ENCODE data around the gene TTLL6. TPM values are rescaled to one million over a fixed set of nuclear protein-coding genes. Genes with fewer than 3 reads are reported as not detected.

Gene TTLL6
- total RNA-seq, 4 donors from 2014 or later: under 0.01 to 1.1 (median 0.29) TPM; not detected in 1

- Histone ChIP-seq H3K27ac (replicated peaks in 1 of 4) (no peak overlapping the region), H3K27me3 (peaks cover 3 to 100% (median 90%) of the 10 kb centered on the region in 4 donors), H3K4me3 (no peak overlapping the region), H3K4me1 (peaks cover 11 to 31% (median 24%) of the 10 kb centered on the region in 4 donors), H3K9me3 (no peaks in the 10 kb centered on the region), H3K36me3 (no peaks in the 10 kb centered on the region)
- WGBS: 8% methylated on average over 15 of the region's 43 CpGs
- no peak for TF ChIP-seq CTCF (IDR thresholded peaks at IDR 0.05)
- no peak for TF ChIP-seq POLR2AphosphoS5 (IDR thresholded peaks at IDR 0.05)
- no peak for TF ChIP-seq EP300 (IDR thresholded peaks at IDR 0.05)
- no peak for TF ChIP-seq POLR2A (IDR thresholded peaks at IDR 0.05; ENCODE audit: low read depth)
- intact Hi-C loops (cut with DNase I): no loop called here
- no peak for DNase-seq (ENCODE audit: extremely low spot score)
These were observed 64.4 kb downstream of the TTLL6 start for GRCh38 chr17:48752399-48753288.

GRCh38 chr17:48751733-48752398 is 65.2 kb downstream of the TTLL6 start:
- no peaks in the 10 kb centered on the region for H3K36me3 ChIP-seq
- DNase-seq (ENCODE audit: extremely low spot score): no peak
- 7% methylated on average over 13 of the region's 13 CpGs for WGBS
- H3K27me3 ChIP-seq: peaks cover 10 to 100% (median 96%) of the 10 kb centered on the region in 4 donors
- peaks cover 11 to 36% (median 27%) of the 10 kb centered on the region in 4 donors for H3K4me1 ChIP-seq
- no peaks in the 10 kb centered on the region for H3K9me3 ChIP-seq
- TF ChIP-seq POLR2A (IDR thresholded peaks at IDR 0.05; ENCODE audit: low read depth): no peak
- H3K4me3 ChIP-seq: no peak overlapping the region
- intact Hi-C loops (cut with DNase I): no loop called here
- no peak overlapping the region for H3K27ac ChIP-seq (replicated peaks in 1 of 4)

- Histone ChIP-seq H3K27me3 (peaks cover 11 to 100% (median 98%) of the 10 kb centered on the region in 4 donors), H3K4me3 (no peak overlapping the region), H3K4me1 (peaks cover 11 to 36% (median 27%) of the 10 kb centered on the region in 4 donors), H3K27ac (replicated peaks in 1 of 4) (no peak overlapping the region), H3K9me3 (no peaks in the 10 kb centered on the region), H3K36me3 (no peaks in the 10 kb centered on the region)
- no peak for DNase-seq (ENCODE audit: extremely low spot score)
- TF ChIP-seq EP300 (IDR thresholded peaks at IDR 0.05) (no peak), POLR2AphosphoS5 (IDR thresholded peaks at IDR 0.05) (no peak), POLR2A (IDR thresholded peaks at IDR 0.05; ENCODE audit: low read depth) (no peak), CTCF (IDR thresholded peaks at IDR 0.05) (no peak)
- WGBS: 6% methylated on average over 3 of the region's 3 CpGs
- intact Hi-C loops (cut with DNase I): no loop called here
These were observed 65.9 kb downstream of the TTLL6 start for GRCh38 chr17:48751172-48751571.

GRCh38 chr17:48749621-48750553 is 67.1 kb downstream of the TTLL6 start:
- no peak for DNase-seq (ENCODE audit: extremely low spot score)
- peaks cover 11 to 100% (median 96%) of the 10 kb centered on the region in 4 donors for H3K27me3 ChIP-seq
- WGBS: 8% methylated on average over 29 of the region's 32 CpGs

More at GRCh38 chr17:48749621-48750553, 67.1 kb downstream of the TTLL6 start:
- H3K4me3 ChIP-seq: no peak overlapping the region
- no peaks in the 10 kb centered on the region for H3K9me3 ChIP-seq
- H3K4me1 ChIP-seq: peaks cover 7 to 32% (median 23%) of the 10 kb centered on the region in 4 donors
- TF ChIP-seq POLR2AphosphoS5 (IDR thresholded peaks at IDR 0.05): no peak
- no peak for TF ChIP-seq POLR2A (IDR thresholded peaks at IDR 0.05; ENCODE audit: low read depth)
- TF ChIP-seq EP300 (IDR thresholded peaks at IDR 0.05): no peak
- H3K27ac ChIP-seq (replicated peaks in 1 of 4): no peak overlapping the region
- no peaks in the 10 kb centered on the region for H3K36me3 ChIP-seq
- intact Hi-C loops (cut with DNase I): no loop called here

Measured in esophagus muscularis mucosa (tissue), 4 donors.